ENCODE measurements around the gene FGF14.

- TF ChIP-seq POLR2A (IDR thresholded peaks at IDR 0.05) (no peak), CTCF (IDR thresholded peaks at IDR 0.05) (no peak)
Observed at GRCh38 chr13:102132777-102133295, 269.0 kb downstream of the FGF14 start.
